Ishikawa (cell line): ENCODE data around the gene CFL2.

Source experiments
- MAX ChIP-seq: IDR thresholded peaks from 2 replicates; pipeline ENCODE4 v1.6.1; 2012
- RAD21 ChIP-seq: IDR thresholded peaks from 2 replicates; pipeline ENCODE4 v1.6.1; 2012; ENCODE audit warnings: low read depth
- REST ChIP-seq: IDR thresholded peaks from 2 replicates; pipeline ENCODE4 v1.6.1; 2012; ENCODE audit warnings: low read depth, mild to moderate bottlenecking
- TAF1 ChIP-seq: IDR thresholded peaks from 2 replicates; pipeline ENCODE4 v1.6.1; 2012; ENCODE audit warnings: low read depth, mild to moderate bottlenecking
- USF1 ChIP-seq: IDR thresholded peaks from 2 replicates; pipeline ENCODE4 v1.6.1; 2012

GRCh38 chr14:34732802-34733201, 18.4 kb upstream of the CFL2 start:
- TF ChIP-seq RAD21 (no peak), MAX (no peak), USF1 (no peak), REST (no peak), TAF1 (no peak)
